Esophagus muscularis mucosa (tissue), 4 donors: ENCODE data around the gene FAM227B.

Source experiments
- EP300 ChIP-seq: sonication (generic); formaldehyde crosslinking; IDR thresholded peaks from one replicate; pipeline ENCODE4 v1.6.1; 2017; ENCODE audit warnings: antibody characterized with exemption
- POLR2A ChIP-seq: fragments of 450-650 bp; IDR thresholded peaks from one replicate; pipeline ENCODE4 v1.6.1; 2017; ENCODE audit warnings: antibody characterized with exemption, moderate library complexity, mild to moderate bottlenecking, low read depth
- POLR2AphosphoS5 ChIP-seq, 2 donors: sonication (generic); formaldehyde crosslinking; IDR thresholded peaks; one replicate each; pipeline ENCODE4 v1.6.1; 2017; ENCODE audit warnings: antibody characterized with exemption in 2 of 2
- TF ChIP-seq, protein P1 (sequence below), 3 experiments: fragments of 200-600 bp in 2 of 3; fragments of 450-650 bp in 1 of 3; sonication (generic) in 2 of 3; IDR thresholded peaks; one replicate each; pipeline ENCODE4 v1.5.1; 2017 to 2019; ENCODE audit warnings: antibody characterized with exemption in 3 of 3, mild to moderate bottlenecking in 2 of 3, moderate library complexity in 1 of 3

DNA sequence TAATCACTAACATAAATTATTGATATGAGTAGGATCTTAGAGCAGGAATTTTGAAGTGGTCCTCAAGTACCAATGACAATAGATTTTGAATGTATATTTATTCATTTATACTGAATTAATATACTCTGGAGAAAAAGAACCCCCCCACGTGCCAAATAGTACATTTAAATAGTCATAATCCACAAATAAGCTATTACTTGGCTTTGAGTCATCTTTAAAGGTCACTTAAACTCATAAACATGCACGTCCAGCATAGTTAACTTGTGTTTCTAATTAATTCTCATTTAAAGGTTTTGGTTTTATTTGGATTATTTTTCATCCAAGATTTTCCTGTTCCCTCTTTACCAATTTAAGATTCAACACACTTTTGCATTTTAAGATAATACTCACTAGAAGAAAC is 162.5 kb downstream of the FAM227B start:
- TF ChIP-seq, protein P1, sequence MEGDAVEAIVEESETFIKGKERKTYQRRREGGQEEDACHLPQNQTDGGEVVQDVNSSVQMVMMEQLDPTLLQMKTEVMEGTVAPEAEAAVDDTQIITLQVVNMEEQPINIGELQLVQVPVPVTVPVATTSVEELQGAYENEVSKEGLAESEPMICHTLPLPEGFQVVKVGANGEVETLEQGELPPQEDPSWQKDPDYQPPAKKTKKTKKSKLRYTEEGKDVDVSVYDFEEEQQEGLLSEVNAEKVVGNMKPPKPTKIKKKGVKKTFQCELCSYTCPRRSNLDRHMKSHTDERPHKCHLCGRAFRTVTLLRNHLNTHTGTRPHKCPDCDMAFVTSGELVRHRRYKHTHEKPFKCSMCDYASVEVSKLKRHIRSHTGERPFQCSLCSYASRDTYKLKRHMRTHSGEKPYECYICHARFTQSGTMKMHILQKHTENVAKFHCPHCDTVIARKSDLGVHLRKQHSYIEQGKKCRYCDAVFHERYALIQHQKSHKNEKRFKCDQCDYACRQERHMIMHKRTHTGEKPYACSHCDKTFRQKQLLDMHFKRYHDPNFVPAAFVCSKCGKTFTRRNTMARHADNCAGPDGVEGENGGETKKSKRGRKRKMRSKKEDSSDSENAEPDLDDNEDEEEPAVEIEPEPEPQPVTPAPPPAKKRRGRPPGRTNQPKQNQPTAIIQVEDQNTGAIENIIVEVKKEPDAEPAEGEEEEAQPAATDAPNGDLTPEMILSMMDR (IDR thresholded peaks at IDR 0.05) = no peak
- no peak for TF ChIP-seq EP300
- TF ChIP-seq POLR2A = no peak
- TF ChIP-seq POLR2AphosphoS5 (IDR thresholded peaks at IDR 0.05) = no peak
